ENCODE measurements around the gene GPR132. TPM values are rescaled to one million over a fixed set of nuclear protein-coding genes. Genes with fewer than 3 reads are reported as not detected.
"Not testable (repeated sequence)": the region's sequence is repeated elsewhere in the genome, so short reads cannot be mapped to it uniquely, and the experiment has no call there.

Gene GPR132
- total RNA-seq, 2 experiments from 2014 or later = 41.4 to 42.8 TPM

GRCh38 chr14:105035616-105036015 lies 29.6 kb downstream of the GPR132 start:
- POLR2A ChIA-PET = not testable (repeated sequence)
- CTCF ChIA-PET = interaction anchor here (1.0 to 2.0 kb wide), 4 partner anchors 10 to 60 kb away, joined by 3 to 6 read pairs (median 4); no protein-coding TSS in a partner anchor

GRCh38 chr14:105034315-105035039 lies 30.8 kb downstream of the GPR132 start:
- POLR2A ChIA-PET = no interaction called here
- CTCF ChIA-PET = interaction anchor here (0.7 to 2.0 kb wide), 4 partner anchors 9 to 59 kb away, joined by 3 to 6 read pairs (median 4); no protein-coding TSS in a partner anchor

- CTCF ChIA-PET = interaction anchor here (1.0 kb wide), 1 partner anchor 12 kb away, joined by 3 read pairs; no protein-coding TSS in a partner anchor
- POLR2A ChIA-PET = not testable (repeated sequence)
These were observed 31.8 kb downstream of the GPR132 start for GRCh38 chr14:105033412-105033900.

GRCh38 chr14:105032451-105032901 lies 32.8 kb downstream of the GPR132 start:
- CTCF ChIA-PET = interaction anchor here (1.0 to 2.2 kb wide), 2 partner anchors 13 kb away, joined by 3 to 9 read pairs; no protein-coding TSS in a partner anchor
- POLR2A ChIA-PET = not testable (repeated sequence)

GRCh38 chr14:105030836-105031396 lies 34.3 kb downstream of the GPR132 start:
- POLR2A ChIA-PET = no interaction called here
- CTCF ChIA-PET = interaction anchor here (2.2 kb wide), 1 partner anchor 15 kb away, joined by 9 read pairs; no protein-coding TSS in a partner anchor

GRCh38 chr14:105030194-105030593 lies 35.0 kb downstream of the GPR132 start:
- ChIA-PET CTCF (interaction anchor here (1.5 to 2.2 kb wide), 2 partner anchors 15 kb away, joined by 8 to 9 read pairs; no protein-coding TSS in a partner anchor), POLR2A (interaction anchor here (0.7 kb wide), 1 partner anchor 284 kb away, joined by 8 read pairs; the partner anchor contains the start of gene PACS2)

- ChIA-PET POLR2A (no interaction called here), CTCF (interaction anchor here (1.5 kb wide), 1 partner anchor 16 kb away, joined by 8 read pairs; no protein-coding TSS in a partner anchor)
These were observed 35.8 kb downstream of the GPR132 start for GRCh38 chr14:105029402-105029801.

GRCh38 chr14:105028251-105028927 lies 36.8 kb downstream of the GPR132 start:
- CTCF ChIA-PET = interaction anchor here (0.8 to 1.5 kb wide), 3 partner anchors 9 to 17 kb away, joined by 4 to 8 read pairs (median 5); no protein-coding TSS in a partner anchor
- POLR2A ChIA-PET = no interaction called here

- POLR2A ChIA-PET = not testable (repeated sequence)
- CTCF ChIA-PET = interaction anchor here (1.0 kb wide), 1 partner anchor 18 kb away, joined by 5 read pairs; no protein-coding TSS in a partner anchor
These were observed 37.5 kb downstream of the GPR132 start for GRCh38 chr14:105027718-105028117.

GRCh38 chr14:105026802-105027563 lies 38.2 kb downstream of the GPR132 start:
- ChIA-PET CTCF (interaction anchor here (0.7 to 2.0 kb wide), 2 partner anchors 18 to 38 kb away, joined by 3 to 5 read pairs; partner anchors contain the start of gene GPR132), POLR2A (interaction anchor here (0.9 kb wide), 1 partner anchor 41 kb away, joined by 3 read pairs; no protein-coding TSS in a partner anchor)

GRCh38 chr14:105026033-105026785 lies 39.0 kb downstream of the GPR132 start:
- CTCF ChIA-PET = interaction anchor here (0.7 to 2.0 kb wide), 6 partner anchors 9 to 52 kb away, joined by 3 to 8 read pairs (median 4); partner anchors contain the start of gene GPR132
- POLR2A ChIA-PET = interaction anchor here (0.6 to 0.9 kb wide), 2 partner anchors 39 to 42 kb away, joined by 3 to 4 read pairs; partner anchors contain the start of gene GPR132

GRCh38 chr14:105025429-105025828 lies 39.8 kb downstream of the GPR132 start:
- ChIA-PET POLR2A (interaction anchor here (0.6 kb wide), 1 partner anchor 40 kb away, joined by 4 read pairs; the partner anchor contains the start of gene GPR132), CTCF (interaction anchor here (1.0 to 2.3 kb wide), 6 partner anchors 10 to 51 kb away, joined by 3 to 8 read pairs (median 4); partner anchors contain the start of genes CLBA1 and GPR132)

- POLR2A ChIA-PET = no interaction called here
- CTCF ChIA-PET = interaction anchor here (2.3 kb wide), 1 partner anchor 39 kb away, joined by 5 read pairs; the partner anchor contains the start of gene CLBA1
These were observed 41.3 kb downstream of the GPR132 start for GRCh38 chr14:105023791-105024480.

- ChIA-PET POLR2A (no interaction called here), CTCF (no interaction called here)
These were observed 42.1 kb downstream of the GPR132 start for GRCh38 chr14:105023144-105023543.

- ChIA-PET CTCF (interaction anchor here (0.7 to 2.5 kb wide), 2 partner anchors 24 to 271 kb away, joined by 3 to 10 read pairs; no protein-coding TSS in a partner anchor), POLR2A (no interaction called here)
These were observed 43.0 kb downstream of the GPR132 start for GRCh38 chr14:105022276-105022670.

GRCh38 chr14:105021656-105022275 lies 43.5 kb downstream of the GPR132 start:
- ChIA-PET CTCF (interaction anchor here (0.7 to 2.5 kb wide), 6 partner anchors 24 to 271 kb away, joined by 3 to 10 read pairs (median 3); partner anchors contain the start of gene GPR132), POLR2A (interaction anchor here (0.9 to 2.2 kb wide), 5 partner anchors 36 to 460 kb away, joined by 3 to 11 read pairs (median 3); partner anchors contain the start of genes CLBA1 and GPR132)

All from activated CD8-positive, alpha-beta memory T cell treated with anti-CD3 and anti-CD28 coated beads for 36 hours (primary cell).